ENCODE data around the gene ZBTB7C. TPM values are rescaled to one million over a fixed set of nuclear protein-coding genes. Genes with fewer than 3 reads are reported as not detected.
A peak's percentile ranks its signal among the peaks of the same experiment; 100 is the strongest.

Gene ZBTB7C
- total and polyA plus RNA-seq, 8 donors: 1.7 to 8.7 (median 2.7) TPM

DNA sequence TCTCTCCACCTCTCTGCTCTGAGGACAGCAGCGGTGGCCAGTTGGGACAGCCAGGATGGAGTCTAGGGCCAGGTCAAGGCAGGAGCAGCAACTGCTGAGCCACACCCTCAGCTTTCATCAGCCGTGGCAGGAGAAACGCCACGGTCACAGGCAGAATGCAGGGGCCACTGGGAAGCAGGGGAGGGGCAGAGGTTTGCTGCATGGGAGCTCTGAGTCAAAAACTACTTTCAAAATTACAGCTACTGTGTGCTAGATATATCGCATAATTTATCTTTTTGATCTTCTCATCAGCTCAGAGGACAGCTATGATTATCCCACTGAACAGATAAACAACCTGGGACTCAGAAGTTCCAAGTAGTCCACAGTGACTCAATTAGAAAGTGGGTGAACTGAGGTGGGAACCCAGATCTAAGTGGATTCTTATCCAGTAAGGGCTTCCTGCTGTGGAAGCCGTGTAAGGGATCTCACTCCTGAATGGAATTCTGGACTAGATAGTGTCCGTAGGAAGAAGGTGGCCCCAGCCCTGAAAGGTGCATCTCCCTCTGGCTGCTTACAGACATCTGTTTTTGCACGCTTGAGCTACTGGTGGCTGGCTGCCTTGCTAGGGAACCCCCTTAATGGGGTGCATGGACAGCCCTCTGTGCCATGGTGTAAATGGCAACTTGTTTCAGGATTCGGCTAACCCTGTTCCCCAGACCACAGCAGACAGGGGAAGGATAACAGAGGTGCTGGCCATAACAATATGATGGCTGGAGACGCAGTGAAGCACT lies 284.1 kb downstream of the ZBTB7C start:
- Histone ChIP-seq H3K4me3 (no peak overlapping the region), H3K36me3 (no peaks in the 10 kb centered on the region), H3K4me1 (no peaks in the 10 kb centered on the region), H3K27ac (no peak overlapping the region), H3K27me3 (no peaks in the 10 kb centered on the region), H3K9me3 (no peaks in the 10 kb centered on the region)
- ATAC-seq (no peak), DNase-seq (no peak)
- intact Hi-C loops (cut with DNase I): no loop called here
- TF ChIP-seq, protein P1, sequence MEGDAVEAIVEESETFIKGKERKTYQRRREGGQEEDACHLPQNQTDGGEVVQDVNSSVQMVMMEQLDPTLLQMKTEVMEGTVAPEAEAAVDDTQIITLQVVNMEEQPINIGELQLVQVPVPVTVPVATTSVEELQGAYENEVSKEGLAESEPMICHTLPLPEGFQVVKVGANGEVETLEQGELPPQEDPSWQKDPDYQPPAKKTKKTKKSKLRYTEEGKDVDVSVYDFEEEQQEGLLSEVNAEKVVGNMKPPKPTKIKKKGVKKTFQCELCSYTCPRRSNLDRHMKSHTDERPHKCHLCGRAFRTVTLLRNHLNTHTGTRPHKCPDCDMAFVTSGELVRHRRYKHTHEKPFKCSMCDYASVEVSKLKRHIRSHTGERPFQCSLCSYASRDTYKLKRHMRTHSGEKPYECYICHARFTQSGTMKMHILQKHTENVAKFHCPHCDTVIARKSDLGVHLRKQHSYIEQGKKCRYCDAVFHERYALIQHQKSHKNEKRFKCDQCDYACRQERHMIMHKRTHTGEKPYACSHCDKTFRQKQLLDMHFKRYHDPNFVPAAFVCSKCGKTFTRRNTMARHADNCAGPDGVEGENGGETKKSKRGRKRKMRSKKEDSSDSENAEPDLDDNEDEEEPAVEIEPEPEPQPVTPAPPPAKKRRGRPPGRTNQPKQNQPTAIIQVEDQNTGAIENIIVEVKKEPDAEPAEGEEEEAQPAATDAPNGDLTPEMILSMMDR (IDR thresholded peaks at IDR 0.05): no peak

GRCh38 chr18:48123941-48124340 lies 285.2 kb downstream of the ZBTB7C start:
- Histone ChIP-seq H3K27me3 (no peaks in the 10 kb centered on the region), H3K36me3 (no peaks in the 10 kb centered on the region), H3K9me3 (no peaks in the 10 kb centered on the region), H3K4me1 (no peaks in the 10 kb centered on the region), H3K4me3 (no peak overlapping the region), H3K27ac (no peak overlapping the region)
- intact Hi-C loops (cut with DNase I): no loop called here
- DNase-seq (no peak), ATAC-seq (no peak)
- TF ChIP-seq, protein P1 (IDR thresholded peaks at IDR 0.05): no peak

DNA sequence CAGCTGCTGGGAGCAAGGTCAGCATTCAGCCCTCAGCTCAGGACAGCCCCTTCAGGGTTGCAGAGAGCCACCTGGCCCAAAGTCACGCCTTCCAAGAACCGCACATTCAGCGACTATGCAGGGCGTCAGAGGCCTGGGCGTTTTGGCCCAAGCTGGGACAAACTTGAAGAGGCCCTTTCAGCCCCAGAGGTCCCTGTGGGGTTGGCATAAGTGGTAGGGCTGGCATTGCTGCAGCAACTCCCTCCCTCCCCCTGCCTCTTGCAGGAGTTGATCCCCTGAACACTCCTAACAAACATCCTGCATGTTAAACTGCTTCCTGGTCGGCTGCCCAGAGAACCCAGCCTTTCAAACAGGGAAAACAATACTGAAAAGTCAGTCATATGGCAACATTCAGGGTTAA lies 285.9 kb downstream of the ZBTB7C start:
- ATAC-seq: peak; percentile 28
- intact Hi-C loops (cut with DNase I): no loop called here
- TF ChIP-seq, protein P1 (IDR thresholded peaks at IDR 0.05): no peak
- no peak for DNase-seq
- Histone ChIP-seq H3K36me3 (no peaks in the 10 kb centered on the region), H3K27ac (no peak overlapping the region), H3K4me1 (no peaks in the 10 kb centered on the region), H3K9me3 (no peaks in the 10 kb centered on the region), H3K27me3 (no peaks in the 10 kb centered on the region), H3K4me3 (no peak overlapping the region)

DNA sequence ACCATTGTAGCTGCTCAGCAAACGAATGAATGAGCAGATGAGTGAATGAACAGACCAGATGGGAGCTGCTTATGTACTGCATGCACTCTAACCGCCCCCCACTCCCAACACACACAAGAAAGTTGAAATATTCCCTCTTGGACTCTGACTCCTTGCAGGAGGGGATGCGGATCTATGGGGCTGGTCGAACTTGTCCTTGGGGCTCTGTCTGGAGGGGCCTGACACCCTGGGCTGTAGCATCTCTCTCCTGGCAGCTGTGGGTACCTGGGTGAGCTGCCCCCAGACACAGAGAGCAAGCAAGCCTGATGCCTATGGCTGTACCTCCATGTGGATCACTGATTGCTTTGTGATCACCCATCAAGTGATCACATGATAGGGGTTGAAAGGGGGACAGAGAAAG lies 286.4 kb downstream of the ZBTB7C start:
- TF ChIP-seq, protein P1 (IDR thresholded peaks at IDR 0.05): no peak
- no peaks in the 10 kb centered on the region for H3K4me1 ChIP-seq
- ATAC-seq (no peak), DNase-seq (no peak)
- H3K27ac ChIP-seq: no peak overlapping the region
- H3K4me3 ChIP-seq: no peak overlapping the region
- intact Hi-C loops (cut with DNase I): no loop called here
- no peaks in the 10 kb centered on the region for H3K36me3 ChIP-seq
- no peaks in the 10 kb centered on the region for H3K27me3 ChIP-seq
- H3K9me3 ChIP-seq: no peaks in the 10 kb centered on the region

DNA sequence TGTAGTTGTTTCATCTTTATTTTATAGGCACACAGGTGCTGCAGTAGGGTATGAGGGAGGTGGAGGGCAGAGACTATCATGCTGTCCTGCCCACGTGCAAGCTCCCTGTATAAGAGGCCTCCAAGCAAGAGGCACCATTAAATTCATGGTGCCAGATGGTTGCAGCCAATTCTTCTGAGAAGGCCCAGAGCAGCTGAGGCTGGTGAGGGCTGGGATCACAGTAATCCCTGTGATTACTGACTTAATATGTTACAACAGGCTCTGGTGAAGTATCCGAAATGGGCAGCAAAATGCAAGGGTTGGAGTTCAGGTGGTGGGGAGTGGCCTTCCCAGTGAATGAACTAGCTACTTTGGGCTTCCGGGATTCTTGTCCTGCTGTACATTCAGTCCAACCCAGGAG lies 286.8 kb downstream of the ZBTB7C start:
- TF ChIP-seq, protein P1 (IDR thresholded peaks at IDR 0.05): no peak
- no peaks in the 10 kb centered on the region for H3K36me3 ChIP-seq
- no peaks in the 10 kb centered on the region for H3K4me1 ChIP-seq
- H3K4me3 ChIP-seq: no peak overlapping the region
- H3K27me3 ChIP-seq: no peaks in the 10 kb centered on the region
- ATAC-seq (no peak), DNase-seq (no peak)
- intact Hi-C loops (cut with DNase I): no loop called here
- no peaks in the 10 kb centered on the region for H3K9me3 ChIP-seq
- no peak overlapping the region for H3K27ac ChIP-seq

Measured in left lung (tissue), 10 donors.